A673 (cell line): ENCODE data around the gene UXS1. TPM values are rescaled to one million over a fixed set of nuclear protein-coding genes. Genes with fewer than 3 reads are reported as not detected.

Experiments used
- BruUV-seq: library from RNA; stranded (reverse); fragments of 400-500 nt; replicated peaks from 2 replicates; lab custom pipeline; 2021; lab: Mats Ljungman, UMichigan
- CTCF ChIA-PET: fragments of 300-600 bp; sonication (Branson Sonifier 250); formaldehyde crosslinking; loops from one replicate; lab custom pipeline; 2022; ENCODE audit warnings: antibody characterized with exemption; lab: Charles Lee
- POLR2A ChIA-PET: fragments of 300-600 bp; sonication (Branson Sonifier 250); formaldehyde crosslinking; loops from one replicate; lab custom pipeline; 2022; ENCODE audit warnings: antibody characterized with exemption; ENCODE audit not compliant: low non-redundant PET; lab: Charles Lee
- DNase-seq: peaks from one replicate; pipeline ENCODE4 v3.0.0-alpha.2; 2015; ENCODE audit warnings: low spot score
- H3K27ac ChIP-seq: fragments of 200-600 bp; sonication (generic); 2 replicates; pipeline ENCODE4 v1.5.1; 2016; ENCODE audit warnings: mixed run types, low read depth, mild to moderate bottlenecking, mixed read lengths, antibody characterized with exemption, low read length; ENCODE audit not compliant: poor library complexity, severe bottlenecking
- H3K27me3 ChIP-seq: fragments of 200-600 bp; sonication (generic); replicated peaks from 2 replicates; pipeline ENCODE4 v1.6.1; 2017; ENCODE audit warnings: mixed run types, low read depth, mild to moderate bottlenecking, mixed read lengths, antibody characterized with exemption, low read length; ENCODE audit not compliant: insufficient read depth, poor library complexity
- H3K36me3 ChIP-seq: fragments of 200-600 bp; sonication (generic); 2 replicates; pipeline ENCODE4 v1.6.1; 2016; ENCODE audit warnings: mixed run types, mild to moderate bottlenecking, mixed read lengths, antibody characterized with exemption, low read length; ENCODE audit not compliant: insufficient read depth, poor library complexity, severe bottlenecking
- H3K4me1 ChIP-seq: fragments of 200-600 bp; sonication (generic); 2 replicates; pipeline ENCODE4 v1.6.1; 2017; ENCODE audit warnings: mixed run types, mild to moderate bottlenecking, mixed read lengths, antibody characterized with exemption, low read length; ENCODE audit not compliant: insufficient read depth, poor library complexity, severe bottlenecking
- H3K4me3 ChIP-seq: fragments of 200-600 bp; sonication (generic); 2 replicates; pipeline ENCODE4 v1.5.1; 2016; ENCODE audit warnings: low read depth, mixed run types, mild to moderate bottlenecking, mixed read lengths, low read length; ENCODE audit not compliant: poor library complexity, severe bottlenecking
- H3K9me3 ChIP-seq: fragments of 200-600 bp; sonication (generic); 2 replicates; pipeline ENCODE4 v1.6.1; 2016; ENCODE audit warnings: mixed run types, low read depth, mild to moderate bottlenecking, mixed read lengths, antibody characterized with exemption, low read length; ENCODE audit not compliant: poor library complexity, severe bottlenecking
- EZH2 ChIP-seq: fragments of 200-600 bp; sonication (generic); IDR thresholded peaks from 2 replicates; pipeline ENCODE4 v1.6.1; 2017; ENCODE audit warnings: borderline replicate concordance, low read depth, mild to moderate bottlenecking, mixed read lengths, antibody characterized with exemption, low read length; ENCODE audit not compliant: poor library complexity, severe bottlenecking
- intact Hi-C: fragments of 100-400 bp; cut with micrococcal nuclease; formaldehyde crosslinking; loops from one replicate; pipeline ENCODE4 v1.10.0; 2022; ENCODE audit not compliant: unreplicated experiment
- total RNA-seq: library from RNA; stranded (reverse); gene quantifications from 2 replicates; pipeline ENCODE4 v1.2.3, GENCODE V29; 2021
- TF ChIP-seq, protein P1 (sequence below): fragments of 300-800, 200-600 bp; sonication (generic); conservative IDR thresholded peaks from 2 replicates; pipeline ENCODE4 v1.5.1; 2017; ENCODE audit warnings: low read depth, mild to moderate bottlenecking, antibody characterized with exemption, low read length, moderate library complexity, mixed read lengths

The UXS1 gene
- total RNA-seq, 1 experiment from 2014 or later: 48.6 TPM

DNA sequence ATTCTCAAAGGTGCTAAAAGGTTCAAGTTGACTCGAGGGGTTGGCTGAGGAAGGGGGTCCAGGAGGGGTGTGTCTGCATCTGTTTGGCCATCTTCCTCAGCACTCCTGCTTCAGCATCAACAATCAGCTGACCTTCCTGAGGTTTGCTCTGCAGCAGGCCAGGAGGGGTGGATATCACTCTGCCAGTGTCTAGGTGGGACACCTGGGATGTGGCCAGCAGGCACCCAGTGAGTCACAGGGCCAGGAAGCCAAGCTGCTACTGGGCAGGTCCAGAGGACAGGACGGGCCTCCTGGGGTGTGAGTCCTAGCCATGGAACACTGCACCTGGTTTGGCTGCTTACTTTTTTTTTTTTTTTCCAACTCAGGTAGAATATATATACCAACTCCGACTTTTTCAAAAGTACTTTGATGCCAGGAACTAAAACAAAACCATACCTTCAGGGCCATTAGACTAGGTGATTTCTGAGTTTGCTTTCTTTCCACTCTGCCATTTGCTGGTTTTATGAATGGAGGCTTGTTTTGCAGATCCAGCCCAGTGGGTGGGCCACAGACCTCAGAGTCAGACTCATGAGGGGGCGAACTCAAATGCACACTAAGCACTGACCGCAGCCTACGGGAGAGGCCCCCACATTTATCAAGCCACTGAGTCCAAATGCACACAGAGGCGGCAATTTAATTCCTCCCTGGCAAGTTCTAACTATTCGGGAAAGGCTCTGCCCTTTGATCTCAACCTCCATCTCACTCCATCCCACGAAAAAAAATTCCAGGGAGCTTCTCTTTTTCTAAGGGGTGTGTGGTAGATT, 76.0 kb downstream of the UXS1 start:
- no peak for DNase-seq
- no TSS peak for BruUV-seq
- H3K36me3 ChIP-seq: no peaks in the 10 kb centered on the region
- no peak overlapping the region for H3K27ac ChIP-seq
- H3K4me1 ChIP-seq: no peaks in the 10 kb centered on the region
- H3K27me3 ChIP-seq: no peaks in the 10 kb centered on the region
- intact Hi-C loops: no loop called here
- ChIA-PET POLR2A (no interaction called here), CTCF (no interaction called here)
- H3K9me3 ChIP-seq: no peaks in the 10 kb centered on the region
- no peak overlapping the region for H3K4me3 ChIP-seq
- no peak for TF ChIP-seq EZH2
- TF ChIP-seq, protein P1, sequence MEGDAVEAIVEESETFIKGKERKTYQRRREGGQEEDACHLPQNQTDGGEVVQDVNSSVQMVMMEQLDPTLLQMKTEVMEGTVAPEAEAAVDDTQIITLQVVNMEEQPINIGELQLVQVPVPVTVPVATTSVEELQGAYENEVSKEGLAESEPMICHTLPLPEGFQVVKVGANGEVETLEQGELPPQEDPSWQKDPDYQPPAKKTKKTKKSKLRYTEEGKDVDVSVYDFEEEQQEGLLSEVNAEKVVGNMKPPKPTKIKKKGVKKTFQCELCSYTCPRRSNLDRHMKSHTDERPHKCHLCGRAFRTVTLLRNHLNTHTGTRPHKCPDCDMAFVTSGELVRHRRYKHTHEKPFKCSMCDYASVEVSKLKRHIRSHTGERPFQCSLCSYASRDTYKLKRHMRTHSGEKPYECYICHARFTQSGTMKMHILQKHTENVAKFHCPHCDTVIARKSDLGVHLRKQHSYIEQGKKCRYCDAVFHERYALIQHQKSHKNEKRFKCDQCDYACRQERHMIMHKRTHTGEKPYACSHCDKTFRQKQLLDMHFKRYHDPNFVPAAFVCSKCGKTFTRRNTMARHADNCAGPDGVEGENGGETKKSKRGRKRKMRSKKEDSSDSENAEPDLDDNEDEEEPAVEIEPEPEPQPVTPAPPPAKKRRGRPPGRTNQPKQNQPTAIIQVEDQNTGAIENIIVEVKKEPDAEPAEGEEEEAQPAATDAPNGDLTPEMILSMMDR: no peak

DNA sequence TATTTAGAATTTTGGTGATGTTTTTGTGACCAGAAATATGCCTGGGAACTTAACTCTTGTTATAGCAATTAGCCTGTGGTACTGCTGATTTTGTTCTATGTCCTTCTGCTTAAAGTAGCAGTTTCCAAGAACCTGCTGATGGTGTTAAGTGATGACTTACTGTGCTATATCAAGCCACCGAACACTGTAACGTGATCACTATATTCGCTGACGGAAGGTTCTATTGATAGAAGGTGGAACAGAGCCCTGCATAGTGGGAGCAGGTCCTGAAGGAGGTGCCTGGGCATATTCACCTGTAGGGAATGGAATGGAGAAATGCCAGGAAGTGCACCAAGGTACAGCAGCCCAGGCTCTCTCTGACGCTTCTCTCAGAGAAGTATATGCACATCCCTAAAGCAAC, 76.8 kb downstream of the UXS1 start:
- Histone ChIP-seq H3K9me3 (no peaks in the 10 kb centered on the region), H3K27me3 (no peaks in the 10 kb centered on the region), H3K4me3 (no peak overlapping the region), H3K27ac (no peak overlapping the region), H3K36me3 (no peaks in the 10 kb centered on the region), H3K4me1 (no peaks in the 10 kb centered on the region)
- DNase-seq: no peak
- TF ChIP-seq EZH2: no peak
- TF ChIP-seq, protein P1: no peak
- BruUV-seq: no TSS peak
- ChIA-PET POLR2A (no interaction called here), CTCF (no interaction called here)
- intact Hi-C loops: no loop called here

DNA sequence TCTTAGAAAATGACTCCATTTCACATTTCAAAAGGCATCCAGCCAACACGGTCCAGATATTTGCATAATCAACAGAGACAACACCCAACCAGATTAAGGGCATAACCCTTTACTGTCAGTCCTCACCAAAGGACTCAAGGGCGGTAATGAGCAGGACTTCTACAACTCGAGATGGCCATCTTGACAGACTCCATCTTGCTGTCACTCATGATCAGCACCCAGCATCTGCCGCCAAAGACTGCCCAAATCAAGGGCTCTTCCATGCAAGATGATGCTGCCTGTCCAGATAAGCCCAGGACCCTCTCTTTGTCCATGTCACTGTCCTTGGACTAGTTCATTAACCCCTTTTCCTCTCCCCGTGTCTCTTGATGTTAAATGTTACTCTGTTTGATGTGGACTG, 77.9 kb downstream of the UXS1 start:
- Histone ChIP-seq H3K4me1 (no peaks in the 10 kb centered on the region), H3K36me3 (no peaks in the 10 kb centered on the region), H3K27ac (no peak overlapping the region), H3K9me3 (no peaks in the 10 kb centered on the region), H3K4me3 (no peak overlapping the region), H3K27me3 (no peaks in the 10 kb centered on the region)
- POLR2A ChIA-PET: no interaction called here
- TF ChIP-seq EZH2: no peak
- TF ChIP-seq, protein P1: no peak
- CTCF ChIA-PET: no interaction called here
- BruUV-seq: no TSS peak
- intact Hi-C loops: no loop called here
- DNase-seq: no peak
